Measurements from ENCODE around the gene SLC3A2. TPM values are rescaled to one million over a fixed set of nuclear protein-coding genes. Genes with fewer than 3 reads are reported as not detected.
"Not testable (repeated sequence)": the region's sequence is repeated elsewhere in the genome, so short reads cannot be mapped to it uniquely, and the experiment has no call there.

The SLC3A2 gene
- total RNA-seq (2014; rRNA removed; shearing (Covaris generic)) = 137 and 170 TPM in 2 replicates

DNA sequence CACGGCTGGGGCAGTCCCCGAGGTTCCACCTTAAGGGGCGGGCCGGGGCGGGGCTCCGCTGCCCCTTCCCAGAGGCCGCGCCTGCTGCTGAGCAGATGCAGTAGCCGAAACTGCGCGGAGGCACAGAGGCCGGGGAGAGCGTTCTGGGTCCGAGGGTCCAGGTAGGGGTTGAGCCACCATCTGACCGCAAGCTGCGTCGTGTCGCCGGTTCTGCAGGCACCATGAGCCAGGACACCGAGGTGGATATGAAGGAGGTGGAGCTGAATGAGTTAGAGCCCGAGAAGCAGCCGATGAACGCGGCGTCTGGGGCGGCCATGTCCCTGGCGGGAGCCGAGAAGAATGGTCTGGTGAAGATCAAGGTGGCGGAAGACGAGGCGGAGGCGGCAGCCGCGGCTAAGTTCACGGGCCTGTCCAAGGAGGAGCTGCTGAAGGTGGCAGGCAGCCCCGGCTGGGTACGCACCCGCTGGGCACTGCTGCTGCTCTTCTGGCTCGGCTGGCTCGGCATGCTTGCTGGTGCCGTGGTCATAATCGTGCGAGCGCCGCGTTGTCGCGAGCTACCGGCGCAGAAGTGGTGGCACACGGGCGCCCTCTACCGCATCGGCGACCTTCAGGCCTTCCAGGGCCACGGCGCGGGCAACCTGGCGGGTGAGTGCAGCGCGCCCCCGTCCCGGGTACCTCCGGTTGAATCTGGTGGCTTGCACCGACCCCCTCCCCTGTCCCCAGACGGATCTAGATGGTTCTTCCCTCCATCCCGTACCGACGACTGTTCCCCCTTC lies at the start of gene SLC3A2:
Gene SLC3A2 (plus strand): TSS at position 94 of the 776 bp plus-strand sequence. CDS start 128 bp downstream, at position 222.
- peak; percentile 91 for DNase-seq (ENCODE audit: low read depth)

DNA sequence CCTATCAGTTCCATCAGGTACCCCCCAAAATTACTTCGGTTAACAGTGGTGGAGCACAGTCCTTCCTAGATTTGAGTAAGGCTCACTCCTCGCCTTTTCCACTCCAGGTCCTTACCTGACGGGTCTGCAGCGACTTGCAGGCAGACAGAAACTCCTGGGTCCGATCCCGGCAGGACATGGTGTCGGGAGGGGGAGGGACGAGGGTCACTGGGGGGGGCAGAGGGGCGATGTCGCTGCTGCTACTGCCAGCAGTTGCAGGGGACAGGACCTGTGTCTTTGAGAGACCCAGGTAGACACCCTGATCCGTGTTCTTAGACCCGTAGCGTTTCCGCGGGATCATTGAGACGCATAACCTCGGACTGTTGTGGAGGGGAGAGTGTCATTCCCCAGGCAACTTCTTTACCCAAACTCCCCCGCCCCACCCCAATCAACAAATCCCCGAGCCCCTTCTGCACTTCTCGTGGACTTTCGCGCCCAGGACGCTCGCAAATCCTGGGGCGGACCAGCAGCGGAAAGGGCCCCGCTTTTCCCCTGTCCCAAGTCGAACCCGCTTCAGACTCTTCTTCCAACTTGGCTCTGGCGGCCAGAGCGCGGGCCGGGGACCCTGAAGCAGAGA lies 49.7 kb upstream of the SLC3A2 start:
- no peak for DNase-seq (ENCODE audit: low read depth)

GRCh38 chr11:62831520-62832335 lies 49.0 kb upstream of the SLC3A2 start, which contains the start of gene STX5:
Gene STX5, minus strand, starts transcription at chr11:62832051. Its CDS starts 808 bp downstream, at chr11:62831243.
- DNase-seq (ENCODE audit: low read depth) = peak; percentile 99

DNA sequence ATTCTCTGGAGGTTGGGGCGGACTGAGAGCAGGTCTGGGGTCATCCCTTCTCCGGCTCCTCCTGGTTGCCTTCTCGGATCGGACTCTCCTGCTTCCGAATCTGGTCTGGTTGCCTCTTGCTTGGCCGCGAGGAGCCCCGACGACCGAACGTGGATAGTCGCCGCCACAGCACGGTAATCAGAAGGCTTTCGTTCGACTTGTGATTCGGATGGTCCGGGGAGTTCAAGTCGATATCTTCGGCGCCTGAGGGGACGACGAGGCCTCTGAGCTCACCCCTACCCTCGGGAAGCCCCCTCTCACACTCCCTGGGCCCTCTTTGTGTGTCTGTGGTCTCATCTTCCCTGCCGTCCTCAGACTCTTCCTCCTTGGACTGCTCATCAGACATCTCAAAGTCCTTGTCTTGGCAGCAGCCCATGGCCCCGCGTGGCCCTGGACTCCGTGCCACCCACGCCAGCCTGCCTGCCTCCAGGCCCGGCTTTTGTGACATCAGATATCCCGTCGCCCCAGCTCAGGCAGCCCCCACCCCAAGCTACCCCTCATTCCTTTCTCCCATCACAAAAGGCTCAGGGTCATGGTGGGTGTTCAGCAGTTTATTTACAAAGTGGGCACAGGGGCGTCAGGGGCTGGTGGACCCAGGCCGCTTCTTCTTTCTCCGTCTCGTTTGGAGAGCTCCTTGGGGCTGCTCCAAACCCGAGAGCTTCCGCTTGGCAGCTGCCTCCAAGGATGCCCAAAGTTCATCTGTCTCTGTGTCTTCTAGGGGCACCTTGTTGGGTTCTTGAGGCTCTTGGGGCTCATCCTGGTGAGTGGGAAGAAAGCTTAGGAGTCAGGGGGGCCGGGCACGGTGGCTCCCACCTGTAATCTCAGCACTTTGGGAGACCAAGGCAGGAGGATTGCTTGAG lies 48.1 kb upstream of the SLC3A2 start, which contains the start of gene TEX54:
Gene TEX54 (minus strand): TSS at position 506 of the 899 bp plus-strand sequence.
- no peak for DNase-seq (ENCODE audit: low read depth)

GRCh38 chr11:62835336-62835735 lies 45.4 kb upstream of the SLC3A2 start:
- DNase-seq (ENCODE audit: low read depth) = no peak

DNA sequence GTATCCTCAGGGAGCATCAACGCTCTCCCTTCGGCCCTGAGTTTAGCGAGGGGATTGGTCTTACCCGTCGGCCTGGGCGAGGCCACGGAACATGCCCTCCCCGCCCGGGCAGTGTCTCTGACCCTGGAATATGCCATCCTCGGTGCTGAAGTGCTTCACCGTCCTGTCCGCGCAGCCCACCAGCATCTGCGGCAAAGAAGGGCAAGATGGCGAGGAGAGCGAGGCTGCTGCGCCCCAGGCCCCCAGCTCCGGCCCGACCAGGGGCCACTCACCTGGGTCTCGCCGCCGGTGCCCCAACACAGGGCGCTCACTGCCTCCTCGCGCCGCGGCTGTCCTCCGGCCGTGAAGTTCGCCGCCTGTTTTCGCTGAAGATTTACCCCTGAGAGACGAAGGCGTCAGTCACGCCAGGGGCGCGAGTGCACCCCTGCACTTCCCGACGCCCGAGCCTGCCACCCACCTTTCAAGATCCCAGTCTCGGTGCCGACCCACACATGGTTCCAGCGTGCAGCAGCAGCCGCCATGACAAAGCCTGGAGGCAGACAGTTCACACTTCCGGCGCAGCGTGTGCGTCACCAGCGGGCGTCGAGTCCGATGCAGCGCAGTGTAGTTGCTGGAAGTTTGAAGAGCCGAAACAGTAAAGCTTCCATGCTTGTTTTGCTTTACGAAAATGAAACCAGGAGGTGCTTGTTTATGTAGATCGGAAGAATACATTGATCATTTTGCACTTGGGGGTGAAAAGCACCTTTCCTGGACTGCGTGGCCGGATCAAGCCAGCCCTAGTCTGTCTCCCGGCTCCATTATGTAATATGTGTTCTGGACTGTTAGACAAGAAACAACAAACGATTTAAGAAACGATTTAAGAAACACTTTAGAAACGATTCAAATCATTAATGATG lies 41.4 kb upstream of the SLC3A2 start, which contains the start of gene WDR74:
Gene WDR74 (minus strand): TSS at position 541 of the 896 bp plus-strand sequence. CDS start 20 bp downstream, at position 521.
- DNase-seq (ENCODE audit: low read depth) = peak; percentile 97

DNA sequence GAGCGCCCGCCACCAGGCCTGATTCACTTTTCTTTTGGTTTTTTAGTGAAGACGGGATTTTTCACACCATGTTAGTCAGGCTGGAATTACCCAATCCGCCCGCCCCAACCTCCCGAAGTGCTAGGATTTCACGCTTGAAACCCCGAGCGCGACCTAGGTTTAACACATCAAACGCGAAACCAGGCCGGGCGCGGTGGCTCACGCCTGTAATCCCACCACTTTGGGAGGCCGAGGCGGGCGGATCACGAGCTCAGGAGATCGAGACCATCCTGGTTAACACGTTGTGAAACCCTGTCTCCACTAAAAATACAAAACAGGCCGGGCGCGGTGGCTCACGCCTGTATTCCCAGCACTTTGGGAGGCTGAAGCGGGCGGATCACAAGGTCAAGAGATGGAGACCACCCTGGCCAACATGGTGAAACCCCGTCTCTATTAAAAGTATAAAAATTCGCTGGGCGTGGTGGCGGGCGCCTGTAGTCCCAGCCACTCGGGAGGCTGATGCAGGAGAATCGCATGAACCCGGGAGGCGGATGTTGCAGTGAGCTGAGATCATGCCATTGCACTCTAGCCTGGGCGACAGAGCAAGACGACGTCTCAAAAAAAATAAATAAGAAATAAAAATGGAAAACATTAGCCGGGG lies 39.9 kb upstream of the SLC3A2 start:
- DNase-seq (ENCODE audit: low read depth) = peak; percentile 98

- peak; percentile 96 for DNase-seq (ENCODE audit: low read depth)
Observed at GRCh38 chr11:62841361-62842170, 39.1 kb upstream of the SLC3A2 start.

DNA sequence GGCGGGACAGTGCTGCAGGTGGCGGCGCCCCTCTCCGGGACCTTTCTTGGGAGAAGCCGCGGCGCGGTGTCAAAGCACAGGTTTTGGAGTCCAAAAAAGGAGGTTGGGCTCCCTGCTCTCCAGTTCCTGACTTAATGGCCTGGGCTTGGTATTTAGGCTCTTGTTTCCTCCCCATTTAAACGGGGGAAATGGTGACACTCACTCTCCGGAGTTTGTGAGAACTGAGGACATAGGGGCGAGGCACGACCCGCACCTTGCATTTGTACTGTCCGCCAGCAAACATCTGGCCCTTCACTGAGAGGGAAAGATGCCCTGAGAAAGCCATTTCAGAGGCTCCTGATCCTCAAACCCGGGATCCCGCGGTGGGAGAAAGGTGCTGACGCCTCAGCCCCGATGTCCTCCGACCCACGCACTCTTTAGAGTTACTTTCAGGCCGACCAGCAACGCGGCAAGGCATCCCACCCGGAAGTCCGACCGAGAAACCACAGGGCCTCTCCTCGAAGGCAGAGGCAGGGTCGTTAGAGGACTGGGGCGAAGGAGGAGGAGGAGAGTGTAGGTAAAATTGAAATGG lies 38.4 kb upstream of the SLC3A2 start:
- DNase-seq (ENCODE audit: low read depth) = peak; percentile 38

GRCh38 chr11:62842891-62843290 lies 37.8 kb upstream of the SLC3A2 start:
- not testable (repeated sequence) for DNase-seq (ENCODE audit: low read depth)

DNA sequence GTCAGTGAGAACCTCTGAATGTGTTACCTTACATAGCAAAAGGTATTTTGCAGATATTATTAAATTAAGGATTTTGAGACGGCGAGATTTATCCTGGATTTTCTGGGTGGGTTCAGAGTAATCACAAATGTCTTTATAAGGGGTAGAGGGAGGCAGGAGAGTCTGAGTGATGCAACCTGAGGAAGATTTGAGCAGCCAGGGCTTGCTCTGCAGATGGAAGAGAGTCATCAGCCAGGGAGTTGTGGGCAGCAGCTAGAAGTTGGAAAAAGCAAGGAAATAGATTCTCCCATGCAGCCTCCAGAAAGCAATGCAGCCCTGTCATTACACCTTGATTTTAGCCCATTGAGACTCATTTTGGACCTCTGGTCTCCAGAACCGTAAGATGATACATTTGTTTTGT lies 37.2 kb upstream of the SLC3A2 start:
- DNase-seq (ENCODE audit: low read depth) = no peak

DNA sequence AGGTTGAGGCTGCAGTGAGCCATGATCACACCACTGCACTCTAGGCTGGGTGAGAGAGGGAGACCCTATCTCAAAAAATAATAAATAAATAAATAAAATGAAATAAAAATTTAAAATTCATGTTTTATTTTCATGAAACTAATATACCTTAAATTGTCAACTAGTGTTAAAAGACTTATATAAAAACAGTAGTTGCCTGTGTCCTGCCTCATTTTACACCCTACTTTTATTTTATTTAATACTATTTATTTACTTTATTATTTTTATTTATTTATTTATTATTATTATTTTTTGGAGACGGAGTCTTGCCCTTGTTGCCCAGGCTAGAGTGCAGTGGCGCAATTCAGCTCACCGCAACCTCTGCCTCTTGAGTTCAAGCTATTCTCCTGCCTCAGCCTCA lies 36.5 kb upstream of the SLC3A2 start:
- DNase-seq (ENCODE audit: low read depth) = no peak

DNA sequence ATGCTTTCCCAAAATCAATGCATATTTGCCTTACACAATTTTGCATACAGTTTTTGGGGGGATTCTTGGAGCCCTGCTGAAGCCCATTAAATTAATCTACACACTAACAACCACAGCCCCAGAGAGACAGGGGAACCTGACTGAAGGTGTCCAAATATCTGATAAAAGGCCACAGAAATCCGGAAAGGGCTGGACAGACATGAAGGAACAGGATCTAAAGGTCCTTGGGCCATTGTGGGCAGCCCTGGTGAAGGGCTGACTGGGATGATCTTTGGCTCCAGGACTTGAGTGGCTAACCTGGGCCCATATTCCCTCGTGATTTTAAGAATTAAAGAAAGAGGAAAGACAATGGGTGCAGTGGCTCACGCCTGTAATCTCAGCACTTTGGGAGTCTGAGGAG lies 34.5 kb upstream of the SLC3A2 start:
- DNase-seq (ENCODE audit: low read depth) = no peak

- DNase-seq (ENCODE audit: low read depth) = no peak
Observed at GRCh38 chr11:62847767-62848314, 32.9 kb upstream of the SLC3A2 start.

DNA sequence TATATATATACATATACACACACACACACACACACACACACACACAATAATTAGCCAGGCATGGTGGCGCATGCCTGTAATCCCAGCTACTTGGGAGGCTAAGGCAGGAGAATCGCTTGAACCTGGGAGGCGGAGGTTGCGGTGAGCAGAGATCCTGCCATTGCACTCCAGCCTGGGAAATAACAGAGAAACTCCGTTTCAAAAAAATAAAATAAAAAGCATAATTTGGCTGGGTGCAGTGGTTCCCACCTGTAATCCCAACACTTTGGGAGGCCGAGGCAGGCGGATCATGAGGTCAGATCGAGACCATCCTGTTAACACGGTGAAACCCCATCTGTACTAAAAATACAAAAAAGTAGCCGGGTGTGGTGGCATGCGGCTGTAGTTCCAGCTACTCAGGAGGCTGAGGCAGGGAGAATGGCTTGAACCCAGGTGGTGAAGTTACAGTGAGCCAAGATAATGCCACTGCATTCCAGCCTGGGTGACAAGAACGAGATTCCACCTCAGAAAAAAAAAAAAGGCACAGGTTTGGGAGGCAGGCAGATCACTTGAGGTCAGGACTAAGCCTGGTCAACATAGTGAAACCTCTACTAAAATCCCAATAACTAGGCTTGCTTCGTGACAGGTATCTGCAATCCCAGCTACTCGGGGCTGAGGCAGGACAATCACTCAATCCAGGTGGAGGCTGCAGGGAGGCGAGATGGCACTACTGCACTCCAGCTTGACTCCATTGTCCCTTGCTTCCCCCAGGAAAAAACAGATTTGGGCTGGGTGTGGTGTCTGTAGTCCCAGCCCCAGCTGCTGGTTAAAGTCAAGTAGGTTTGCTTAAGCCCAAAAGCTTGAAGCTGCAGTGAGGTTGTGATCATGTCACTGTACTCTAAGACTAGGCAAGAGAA lies 29.5 kb upstream of the SLC3A2 start:
- peak; percentile 51 for DNase-seq (ENCODE audit: low read depth)

- DNase-seq (ENCODE audit: low read depth) = no peak
Observed at GRCh38 chr11:62851807-62852522, 28.7 kb upstream of the SLC3A2 start.

Measured in Daoy (cell line).